Right renal cortex interstitium (tissue), 3 donors: ENCODE measurements around the gene RGS7BP. TPM values are rescaled to one million over a fixed set of nuclear protein-coding genes. Genes with fewer than 3 reads are reported as not detected.
A peak's percentile ranks its signal among the peaks of the same experiment; 100 is the strongest.

Experiments used
- DNase-seq, 3 donors: peaks; one replicate each; pipeline ENCODE4 v3.0.0-alpha.2; 2013; ENCODE audit warnings: low read depth in 3 of 3, low spot score in 2 of 3
- polyA plus RNA-seq, 3 donors: library from polyadenylated mRNA; unstranded; fragments of 120-200 nt; gene quantifications; one replicate each; pipeline ENCODE4 v1.2.1, GENCODE V29; 2013; ENCODE audit not compliant: insufficient read length in 3 of 3

RGS7BP gene
- polyA plus RNA-seq = 1 to 10 TPM; 7.2 to 9.0 (median 7.5) TPM

DNA sequence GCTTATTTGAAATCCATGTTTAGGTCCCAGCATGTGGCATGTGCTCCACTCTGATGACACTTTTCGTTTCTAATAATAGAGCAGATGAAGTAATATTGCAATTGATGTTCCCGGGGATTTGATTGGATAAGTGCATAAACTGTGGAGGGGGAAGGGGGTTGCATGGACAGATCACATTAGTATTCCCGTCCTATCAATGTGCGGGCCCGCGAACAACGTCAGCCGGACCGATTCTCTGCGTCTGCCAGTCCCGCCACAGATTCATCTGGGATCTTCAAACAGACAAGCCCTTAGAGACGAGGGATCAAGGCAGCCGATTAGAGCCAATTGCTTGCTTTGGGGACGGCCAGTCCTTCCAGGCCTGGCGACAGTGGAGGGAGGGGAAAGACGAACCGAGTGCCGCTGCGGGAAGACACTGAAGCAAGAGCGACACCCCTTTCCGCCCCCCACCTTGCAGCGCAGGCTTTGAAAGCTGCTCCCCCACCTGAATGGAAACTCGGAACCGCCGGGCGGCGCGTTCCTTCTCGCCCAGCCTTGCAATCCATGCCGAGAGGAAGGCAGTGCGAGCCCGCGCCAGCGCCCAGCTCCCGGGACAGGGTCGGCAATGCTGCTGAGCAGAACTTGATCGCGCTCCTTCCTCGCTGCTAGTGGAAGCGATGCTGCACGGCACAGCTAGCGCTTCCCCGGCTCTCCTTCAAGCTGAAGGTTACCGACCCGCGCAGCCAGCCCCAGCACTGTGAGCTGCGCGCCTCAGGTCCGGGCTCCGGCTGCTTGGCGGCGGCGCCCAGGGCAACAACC is at the start of gene RGS7BP:
RGS7BP (plus strand) TSS at position 247 of the 798 bp plus-strand sequence. CDS start 610 bp downstream, outside the sequence.
- peak in 2 of 3 donors; percentile 38 to 41 for DNase-seq

DNA sequence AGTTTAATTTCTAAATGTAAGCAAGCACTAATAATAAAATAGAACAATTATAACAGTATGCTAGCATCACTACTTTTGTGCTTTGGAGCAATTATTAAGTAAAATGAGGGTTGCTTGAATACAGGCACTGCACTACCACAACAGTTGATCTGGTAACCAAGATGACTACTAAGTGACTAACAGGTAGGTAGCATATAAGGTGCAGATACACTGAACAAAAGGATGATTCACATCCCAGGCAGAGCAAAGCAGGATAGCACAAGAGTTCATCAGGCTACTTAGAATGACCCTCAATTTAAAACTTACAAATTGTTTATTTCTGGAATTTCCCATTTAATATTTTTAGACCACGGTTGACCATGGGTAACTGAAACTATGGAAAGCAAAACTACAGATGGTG is 48.0 kb upstream of the RGS7BP start:
- DNase-seq = no peak

DNA sequence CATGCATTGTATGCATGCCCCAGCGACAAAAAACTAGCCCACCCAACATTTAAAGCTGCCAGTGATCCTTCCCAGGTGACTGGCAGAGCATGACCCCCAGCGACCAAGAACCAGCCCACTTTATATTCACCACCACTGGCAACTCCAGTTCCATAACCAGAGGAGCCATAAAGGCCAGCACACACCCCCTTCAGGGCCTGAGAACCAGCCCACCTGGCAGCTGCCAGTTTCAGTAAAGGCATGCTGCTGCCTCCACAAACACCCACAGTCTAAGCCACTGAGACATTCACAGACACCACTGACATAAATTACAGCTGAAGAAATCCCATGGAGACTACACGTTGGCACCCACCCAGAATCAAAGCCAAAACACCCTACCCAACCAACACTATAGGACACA is 46.9 kb upstream of the RGS7BP start:
- DNase-seq = no peak

DNA sequence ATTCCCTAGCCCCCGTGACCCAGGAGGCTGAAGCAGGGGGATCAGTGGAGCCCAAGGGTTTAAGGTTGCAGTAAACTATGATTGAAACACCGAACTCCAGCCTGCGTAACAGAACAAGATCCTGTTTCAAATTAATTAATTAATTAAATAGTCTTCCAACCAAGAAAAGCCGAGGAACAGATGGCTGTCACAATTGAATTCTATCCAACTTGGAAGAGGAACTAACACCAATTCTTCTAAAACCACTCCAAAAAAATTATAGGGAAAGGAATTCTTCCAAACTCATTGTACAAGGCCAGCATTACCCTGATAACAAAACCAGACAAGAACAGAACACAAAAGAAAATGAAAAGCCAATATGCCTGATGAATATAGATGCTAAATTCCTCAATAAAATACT is 43.4 kb upstream of the RGS7BP start:
- DNase-seq = no peak

DNA sequence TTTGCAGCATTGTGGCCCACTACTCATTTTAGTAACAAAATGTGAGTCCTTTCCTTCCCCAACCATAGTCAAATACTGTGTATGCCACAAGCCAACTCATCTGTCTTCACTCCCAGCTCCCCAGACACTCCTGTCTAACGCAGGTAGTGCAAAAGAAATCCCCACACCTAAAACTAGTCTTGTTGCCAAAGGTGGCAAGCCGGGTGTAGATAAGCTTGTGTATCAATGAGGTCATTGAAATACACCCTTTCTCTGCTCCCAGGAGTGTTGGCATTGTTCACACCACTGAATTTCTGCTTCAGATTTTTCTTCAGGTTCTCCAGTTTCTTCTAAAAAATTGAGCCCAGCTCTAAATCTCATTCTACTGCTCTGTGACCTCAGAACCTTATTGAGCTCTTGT is 19.7 kb upstream of the RGS7BP start:
- no peak for DNase-seq

DNA sequence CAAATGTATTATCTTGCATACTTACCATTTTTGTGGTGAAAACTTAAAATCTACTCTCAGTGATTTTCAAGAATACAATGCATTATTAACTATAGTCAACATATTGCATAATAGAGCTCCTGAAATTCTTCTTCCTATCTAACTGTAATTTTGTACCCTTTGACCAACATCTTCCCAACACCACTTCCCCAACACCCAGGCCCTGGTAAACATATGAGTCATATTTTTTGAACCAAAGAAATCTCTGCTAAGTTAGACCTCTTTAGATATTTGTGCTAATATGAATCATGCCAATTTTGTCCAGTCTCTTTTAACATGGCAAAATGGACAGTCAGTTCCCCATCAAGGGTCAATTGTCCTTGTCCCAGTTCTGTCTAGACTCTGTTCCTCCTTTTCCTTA is 18.5 kb upstream of the RGS7BP start:
- DNase-seq = no peak

DNA sequence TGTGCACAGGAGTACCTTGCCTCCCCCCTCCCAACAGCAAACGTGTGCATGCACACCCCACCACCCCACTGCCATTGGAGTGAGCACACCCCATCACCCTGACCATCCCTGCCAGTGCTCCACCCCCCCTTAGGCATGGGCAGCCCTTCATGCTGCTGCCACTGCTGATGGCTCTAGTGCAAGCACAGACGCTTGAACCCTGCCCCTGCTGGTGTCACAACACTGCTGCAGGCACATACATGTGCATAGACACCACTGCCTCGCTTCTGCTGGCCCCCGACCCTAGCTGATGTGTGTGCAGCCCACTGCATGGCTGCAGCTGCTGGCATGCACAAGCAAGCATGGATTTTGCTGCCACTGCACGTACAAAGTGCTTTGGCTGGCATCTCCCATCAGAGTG is 16.0 kb upstream of the RGS7BP start:
- DNase-seq = no peak

DNA sequence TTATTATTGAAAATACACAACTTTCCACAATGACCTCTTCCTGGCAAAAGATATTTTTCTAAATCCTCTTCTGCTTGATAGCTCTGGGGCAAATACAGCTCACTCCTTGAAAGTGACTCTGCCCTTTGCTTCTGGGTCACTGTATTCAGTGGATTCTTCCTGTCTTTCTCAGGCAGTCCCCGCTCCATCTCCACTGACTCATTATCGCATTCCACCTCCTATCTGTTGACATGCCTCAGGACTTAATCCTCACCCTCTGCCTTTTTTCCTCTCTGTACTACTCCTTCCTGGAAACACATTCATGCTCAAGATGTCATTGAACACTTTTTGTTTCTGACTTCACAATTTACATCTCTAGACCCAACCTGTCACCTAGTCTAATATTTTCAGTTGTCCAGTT is 8.4 kb upstream of the RGS7BP start:
- no peak for DNase-seq

DNA sequence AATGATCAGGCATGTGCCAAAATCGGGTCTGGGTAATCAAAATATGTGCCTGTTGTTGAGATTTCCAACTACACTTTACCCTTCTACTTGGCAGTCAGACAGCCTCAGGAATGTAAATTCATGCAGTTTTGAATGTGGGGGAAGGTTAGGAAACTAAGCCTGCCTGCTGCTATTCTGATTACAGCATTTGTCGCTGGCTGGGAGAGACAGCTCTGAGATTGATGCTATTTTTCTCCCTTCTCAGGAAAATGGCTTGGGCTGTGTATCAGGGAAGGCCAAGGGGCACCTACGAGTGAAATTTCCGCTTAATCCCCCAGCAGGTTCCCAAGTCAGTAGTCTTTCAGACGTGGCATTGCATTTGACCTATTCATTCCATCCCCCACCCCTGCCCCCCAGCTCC is 3.6 kb upstream of the RGS7BP start:
- no peak for DNase-seq

DNA sequence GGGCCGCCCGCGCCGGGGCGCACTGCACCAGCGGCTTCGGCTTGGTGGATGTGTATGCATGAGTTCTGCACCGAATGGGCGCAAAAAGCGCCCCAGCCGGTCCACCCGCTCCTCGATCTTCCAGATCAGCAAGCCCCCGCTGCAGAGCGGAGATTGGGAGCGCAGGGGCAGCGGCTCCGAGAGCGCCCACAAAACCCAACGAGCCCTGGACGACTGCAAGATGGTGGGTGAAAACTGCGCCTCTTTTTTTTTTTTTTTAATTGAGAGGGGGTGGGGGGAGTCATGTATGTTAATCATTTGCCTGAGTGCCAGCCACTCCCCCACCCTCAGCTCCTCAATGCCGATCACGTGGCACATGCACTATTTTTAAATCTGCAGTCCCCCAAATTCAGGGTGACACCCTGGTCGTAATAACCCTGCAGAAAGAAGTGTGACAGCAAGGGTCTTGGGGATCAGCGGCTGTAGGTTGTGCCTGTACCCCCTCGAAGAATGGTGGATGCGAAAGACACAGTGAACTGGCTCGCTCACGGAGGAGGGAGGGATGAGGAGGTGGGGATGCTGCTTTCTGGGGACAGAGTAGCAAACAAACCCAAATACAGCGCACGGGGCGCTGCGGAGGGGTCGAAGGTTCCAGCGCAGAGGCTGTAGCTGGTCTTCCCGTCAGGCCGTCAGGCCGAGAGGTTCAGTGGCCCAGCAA is 900 bp downstream of the RGS7BP start:
- DNase-seq = no peak

DNA sequence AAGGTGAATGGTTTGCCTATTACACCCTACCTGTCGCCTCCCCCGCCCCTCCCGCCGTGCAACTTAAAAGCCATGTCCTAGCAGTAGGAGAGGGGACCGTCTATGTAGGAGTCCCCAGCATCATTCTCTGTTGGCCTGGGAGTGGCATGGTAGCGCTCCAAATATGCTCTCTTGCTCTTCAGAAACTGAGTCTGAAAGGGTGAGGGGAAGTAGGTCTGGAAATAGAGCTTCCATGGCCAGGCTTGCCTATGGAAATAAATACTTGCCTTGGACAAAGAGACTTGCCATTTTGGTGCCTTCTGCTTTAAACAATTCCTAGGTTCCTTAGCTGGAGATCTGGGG is 1.4 kb downstream of the RGS7BP start:
- no peak for DNase-seq

DNA sequence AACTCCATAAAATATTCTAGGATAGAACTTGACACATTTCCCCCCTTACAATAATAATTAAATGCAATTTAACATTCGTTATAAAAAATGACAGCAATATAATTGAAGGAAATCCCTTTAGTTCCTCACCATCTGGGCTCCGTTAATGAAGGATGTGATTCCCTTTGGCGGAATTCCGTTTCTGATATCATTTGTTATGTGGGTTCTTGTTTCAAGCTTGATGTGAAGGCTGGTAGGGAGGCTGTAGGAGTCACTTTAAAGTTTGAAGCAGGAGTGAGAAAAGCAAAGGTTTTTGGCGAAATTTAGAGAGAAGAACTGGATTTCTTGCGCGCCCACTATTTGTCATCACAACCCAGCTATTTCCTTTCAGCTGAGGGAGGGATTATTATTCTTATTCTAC is 4.0 kb downstream of the RGS7BP start:
- DNase-seq = no peak

DNA sequence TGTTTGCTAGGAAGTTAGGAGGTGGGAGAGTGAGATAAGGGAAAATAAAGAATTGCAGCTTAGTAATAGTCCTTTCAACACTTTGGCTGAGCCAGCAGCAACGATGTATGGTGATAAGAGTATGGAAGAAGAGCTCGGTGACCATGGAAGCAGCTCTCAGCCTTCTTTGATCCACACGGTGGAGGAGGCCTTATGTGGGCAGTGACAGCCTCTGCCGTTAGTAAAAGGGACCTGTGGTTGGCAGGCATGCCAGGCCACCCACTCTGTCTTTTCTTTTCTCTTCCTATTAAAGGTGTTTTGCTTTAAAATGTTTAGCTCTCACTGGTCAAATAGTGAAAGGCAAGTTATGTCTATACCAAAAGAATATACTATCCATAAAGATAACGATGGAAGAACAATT is 7.7 kb downstream of the RGS7BP start:
- DNase-seq = no peak

DNA sequence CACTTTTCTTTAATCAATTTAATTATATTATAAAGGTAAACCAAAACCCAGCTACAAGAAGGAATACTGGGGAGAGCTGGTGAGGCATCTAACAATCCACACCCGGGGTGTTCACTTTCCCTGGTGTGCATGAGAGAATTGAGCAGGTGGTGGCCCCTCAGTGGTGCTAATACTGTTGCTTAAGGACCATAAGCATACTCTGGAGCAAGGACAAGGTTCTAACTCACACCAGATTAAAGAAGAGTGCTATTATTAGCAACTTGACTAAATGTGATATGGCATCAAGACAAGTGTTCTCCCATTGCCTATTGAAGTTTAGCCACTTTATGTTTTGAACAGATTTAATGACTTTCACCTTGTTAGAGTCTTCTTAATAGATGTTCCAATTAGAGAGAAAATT is 8.8 kb downstream of the RGS7BP start:
- DNase-seq = no peak

DNA sequence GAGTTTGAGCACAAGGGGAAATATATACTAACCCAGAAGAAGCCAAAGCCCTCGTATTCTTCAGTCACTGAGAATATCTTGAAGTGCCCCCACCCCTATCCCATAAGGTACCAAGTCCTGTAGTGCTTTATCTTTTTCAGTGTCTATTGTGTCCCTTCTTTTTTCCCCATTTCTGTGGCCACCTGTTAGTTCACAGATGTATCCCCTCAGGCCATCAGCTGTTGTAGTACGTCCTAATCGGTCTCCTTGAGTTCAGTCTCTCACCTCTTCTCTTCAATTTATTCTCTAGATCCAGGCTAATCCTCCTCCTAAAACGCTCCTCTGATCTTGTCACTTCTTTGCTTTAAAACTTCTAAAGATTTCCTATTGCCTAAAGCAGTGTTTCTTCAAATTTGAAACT is 10.4 kb downstream of the RGS7BP start:
- DNase-seq = no peak

DNA sequence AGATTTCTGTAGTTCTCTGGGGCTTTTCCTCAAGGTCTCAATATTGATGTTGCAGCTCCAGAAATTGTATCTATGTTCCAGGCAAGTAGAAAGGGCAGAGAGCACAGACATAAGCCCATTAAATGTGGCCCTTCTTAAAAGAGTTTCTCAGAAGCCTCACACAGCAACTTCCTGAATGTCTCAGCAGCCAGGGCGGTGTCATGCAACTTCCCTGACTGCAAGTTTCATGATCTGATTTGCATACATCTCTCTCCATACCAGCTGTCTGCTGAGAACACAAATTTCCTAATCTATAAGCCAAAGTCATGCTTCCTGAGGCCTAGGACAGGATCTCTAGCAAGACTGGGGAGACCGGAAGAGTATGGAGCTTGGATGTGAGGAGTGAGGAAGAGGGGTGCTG is 13.0 kb downstream of the RGS7BP start:
- DNase-seq = no peak

DNA sequence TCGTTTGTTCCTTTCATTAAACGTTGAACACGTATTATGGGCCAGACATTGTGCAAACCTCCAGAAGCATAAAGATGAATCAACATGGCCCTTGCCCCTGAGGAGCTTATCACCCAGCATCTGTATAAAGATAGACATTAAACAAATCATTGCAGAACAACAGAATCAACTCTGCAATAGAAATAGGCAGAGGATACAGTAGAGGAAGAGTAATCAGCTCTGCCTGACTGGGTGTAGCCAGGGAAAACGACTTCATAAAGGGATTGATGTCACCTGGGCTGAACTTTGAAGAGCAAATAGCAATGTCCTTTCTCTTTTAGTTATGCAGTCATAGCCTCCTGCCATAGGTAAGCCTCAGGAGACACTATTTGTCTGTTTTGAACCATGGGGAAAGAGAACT is 13.4 kb downstream of the RGS7BP start:
- no peak for DNase-seq

DNA sequence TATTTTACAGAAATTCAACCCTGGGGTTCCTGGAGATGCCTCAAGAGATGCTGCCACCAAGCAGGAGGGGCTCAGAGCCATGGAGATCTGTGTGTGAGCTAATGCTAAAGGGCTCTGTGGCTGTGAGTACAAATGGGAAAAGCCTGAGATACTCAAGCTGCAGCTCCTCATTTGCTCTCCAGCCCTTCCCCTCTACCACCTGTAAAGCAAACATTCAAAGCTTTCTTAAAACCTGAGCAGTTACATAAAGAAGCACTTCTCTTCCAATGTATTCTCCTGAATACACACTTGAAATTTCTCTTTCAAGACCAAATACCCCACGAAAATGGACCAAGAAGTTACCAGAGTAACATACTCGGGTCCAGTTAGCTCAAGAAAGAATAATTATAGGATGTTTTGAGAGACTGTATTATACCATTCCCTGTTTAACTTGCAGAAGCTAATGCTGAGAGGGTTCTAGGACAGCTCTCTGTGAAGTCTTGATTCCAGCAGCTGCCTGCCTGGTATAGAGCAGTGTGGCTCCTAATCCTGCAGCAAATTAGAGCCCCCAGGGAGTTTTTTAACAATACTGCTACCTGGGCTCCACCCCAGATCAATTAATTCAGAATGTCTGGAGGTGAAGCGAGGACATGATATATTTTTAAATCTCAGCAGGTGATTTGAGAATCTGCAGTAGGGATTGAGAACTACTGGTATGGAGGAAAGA is 21.1 kb downstream of the RGS7BP start:
- DNase-seq = no peak

DNA sequence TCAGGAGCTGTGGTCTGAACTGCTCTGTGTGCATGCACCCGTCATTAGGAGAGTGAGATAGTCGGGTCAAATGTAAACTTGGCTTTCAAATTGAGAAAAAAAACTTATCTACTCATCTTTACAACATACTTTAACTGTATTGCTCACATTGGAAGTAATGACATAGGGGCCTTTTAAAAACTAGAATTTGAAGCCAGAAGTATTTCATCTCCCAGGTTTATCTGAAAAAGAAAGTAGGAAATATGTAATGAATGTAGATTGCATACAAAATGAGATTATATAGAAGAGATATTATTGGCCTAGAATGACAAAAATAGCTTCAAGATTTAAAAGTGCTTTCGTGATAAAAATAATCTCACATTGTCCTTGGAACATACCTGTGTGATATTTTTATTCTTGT is 24.3 kb downstream of the RGS7BP start:
- DNase-seq = no peak

DNA sequence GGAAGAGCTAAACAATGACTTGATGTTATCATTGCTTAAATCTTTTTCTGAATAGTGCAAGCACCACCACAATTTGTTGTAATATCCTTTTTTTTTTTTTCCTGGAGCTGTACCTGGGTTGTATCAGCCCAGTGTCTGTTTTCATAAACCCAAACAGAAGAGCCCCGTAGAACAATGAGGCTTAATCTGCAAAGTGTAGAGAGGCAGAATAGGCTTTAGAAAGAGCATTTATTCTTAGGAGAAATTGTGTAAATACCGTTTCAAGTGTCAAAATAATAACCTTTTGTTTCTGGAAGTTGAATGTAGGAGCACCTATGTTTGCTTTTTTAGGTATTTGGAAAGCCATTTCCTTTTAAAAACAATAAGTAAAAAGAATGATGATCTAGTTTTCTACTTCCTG is 26.4 kb downstream of the RGS7BP start:
- no peak for DNase-seq

DNA sequence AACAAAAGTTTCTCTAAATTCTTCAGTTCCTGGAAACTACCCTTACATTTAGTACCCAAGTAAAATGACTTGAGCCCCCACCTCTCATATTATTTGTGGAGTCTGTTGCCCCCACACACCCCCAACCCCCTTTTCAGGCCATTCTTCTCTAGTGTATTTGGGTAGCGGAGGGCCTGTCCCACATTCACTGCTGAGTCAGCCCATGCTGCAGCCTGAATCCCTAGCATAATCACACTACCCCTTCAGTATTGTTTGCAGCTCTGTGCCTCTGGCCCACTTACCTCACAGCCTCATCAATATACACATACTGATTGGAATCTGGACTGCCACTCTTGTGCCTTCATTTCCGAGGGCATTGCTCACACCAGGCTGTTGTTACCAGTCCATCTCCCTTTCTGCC is 26.8 kb downstream of the RGS7BP start:
- no peak for DNase-seq

DNA sequence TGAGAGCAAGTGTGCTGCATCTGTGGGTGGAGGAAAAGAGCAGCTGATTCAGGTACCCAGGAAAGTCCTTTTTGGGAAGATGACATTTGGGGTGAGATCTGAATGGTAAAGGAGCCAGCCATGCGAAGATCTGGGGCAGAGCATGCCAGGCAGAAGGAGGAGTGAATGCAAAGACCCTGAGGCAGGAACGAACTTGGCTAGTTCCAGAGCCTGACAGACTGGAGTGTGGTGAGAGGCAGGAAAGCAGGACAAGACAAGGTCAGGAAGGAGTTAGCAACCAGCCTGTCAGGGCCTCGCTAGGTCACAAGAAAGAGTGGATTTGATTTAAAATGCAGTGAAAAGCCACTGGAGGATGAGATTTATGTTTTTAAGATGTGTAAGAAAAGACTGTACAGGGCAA is 28.2 kb downstream of the RGS7BP start:
- DNase-seq = no peak
